GM12875 (cell line): ENCODE results near the gene SOCS1.
"Not testable (repeated sequence)": the region's sequence is repeated elsewhere in the genome, so short reads cannot be mapped to it uniquely, and the experiment has no call there.

ENCODE experiments used
- H3K4me3 ChIP-seq: one replicate; pipeline ENCODE4 v1.5.1; 2011; ENCODE audit warnings: low read depth, low read length, control low read depth
- TF ChIP-seq, protein P1 (sequence below): IDR thresholded peaks from 2 replicates; pipeline ENCODE4 v1.5.1; 2011; ENCODE audit warnings: low read depth, mild to moderate bottlenecking, control low read depth, inconsistent platforms, low read length, moderate library complexity, borderline replicate concordance; ENCODE audit not compliant: insufficient read depth

The SOCS1 gene, protein sequence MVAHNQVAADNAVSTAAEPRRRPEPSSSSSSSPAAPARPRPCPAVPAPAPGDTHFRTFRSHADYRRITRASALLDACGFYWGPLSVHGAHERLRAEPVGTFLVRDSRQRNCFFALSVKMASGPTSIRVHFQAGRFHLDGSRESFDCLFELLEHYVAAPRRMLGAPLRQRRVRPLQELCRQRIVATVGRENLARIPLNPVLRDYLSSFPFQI

DNA sequence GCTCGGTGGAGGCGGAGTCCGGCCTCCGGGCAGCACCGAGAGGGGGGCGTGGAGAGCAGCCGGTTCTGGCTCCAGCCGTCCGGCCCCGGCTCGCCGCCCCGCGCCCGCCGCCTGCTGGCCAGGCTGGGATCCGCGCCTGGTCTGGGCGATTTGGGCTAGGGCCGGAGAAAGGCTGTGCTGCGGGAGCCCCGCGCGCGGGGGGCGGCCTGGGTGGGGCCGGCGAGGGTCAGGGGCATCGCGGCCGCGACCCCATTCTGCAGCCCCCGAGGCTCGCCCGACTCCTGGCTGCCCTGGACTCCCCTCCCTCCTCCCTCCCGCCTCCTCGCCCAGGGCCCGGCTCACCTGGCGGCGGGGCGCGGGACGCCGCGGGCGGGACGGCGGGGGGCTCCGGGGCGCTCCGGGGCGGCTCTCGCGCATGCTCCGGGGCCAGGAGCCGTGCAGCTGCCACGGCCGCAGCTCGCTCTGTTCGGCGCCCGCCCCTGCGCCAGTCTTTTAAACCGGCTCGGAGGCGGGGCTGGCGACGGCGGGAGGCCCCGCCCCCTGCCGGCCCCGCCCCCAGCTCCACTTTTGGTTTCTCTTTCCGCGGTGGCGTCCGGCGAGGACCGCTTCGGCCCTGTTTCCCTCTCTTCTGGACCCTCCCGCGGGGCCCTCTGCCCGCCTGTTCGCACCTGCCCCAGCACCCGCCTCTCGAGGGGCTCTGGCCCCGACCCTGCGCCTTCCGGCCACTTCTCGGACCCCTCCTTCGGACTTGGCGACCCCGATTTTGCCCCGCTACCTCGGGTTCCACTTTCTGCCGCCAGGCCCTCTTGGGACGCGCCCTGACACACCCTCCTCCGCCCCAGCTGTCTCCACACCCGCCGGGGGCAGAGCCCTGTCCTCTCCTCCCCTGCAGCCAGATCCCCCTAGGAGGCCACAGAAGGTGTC is at the start of gene SOCS1:
TSS of gene SOCS1 (minus strand) at position 468 of the 924 bp plus-strand sequence. CDS start 726 bp downstream, outside the sequence.
- TF ChIP-seq, protein P1, sequence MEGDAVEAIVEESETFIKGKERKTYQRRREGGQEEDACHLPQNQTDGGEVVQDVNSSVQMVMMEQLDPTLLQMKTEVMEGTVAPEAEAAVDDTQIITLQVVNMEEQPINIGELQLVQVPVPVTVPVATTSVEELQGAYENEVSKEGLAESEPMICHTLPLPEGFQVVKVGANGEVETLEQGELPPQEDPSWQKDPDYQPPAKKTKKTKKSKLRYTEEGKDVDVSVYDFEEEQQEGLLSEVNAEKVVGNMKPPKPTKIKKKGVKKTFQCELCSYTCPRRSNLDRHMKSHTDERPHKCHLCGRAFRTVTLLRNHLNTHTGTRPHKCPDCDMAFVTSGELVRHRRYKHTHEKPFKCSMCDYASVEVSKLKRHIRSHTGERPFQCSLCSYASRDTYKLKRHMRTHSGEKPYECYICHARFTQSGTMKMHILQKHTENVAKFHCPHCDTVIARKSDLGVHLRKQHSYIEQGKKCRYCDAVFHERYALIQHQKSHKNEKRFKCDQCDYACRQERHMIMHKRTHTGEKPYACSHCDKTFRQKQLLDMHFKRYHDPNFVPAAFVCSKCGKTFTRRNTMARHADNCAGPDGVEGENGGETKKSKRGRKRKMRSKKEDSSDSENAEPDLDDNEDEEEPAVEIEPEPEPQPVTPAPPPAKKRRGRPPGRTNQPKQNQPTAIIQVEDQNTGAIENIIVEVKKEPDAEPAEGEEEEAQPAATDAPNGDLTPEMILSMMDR = peak; percentile 91
- H3K4me3 ChIP-seq = peak within 1 kb of the TSS; percentile 75

DNA sequence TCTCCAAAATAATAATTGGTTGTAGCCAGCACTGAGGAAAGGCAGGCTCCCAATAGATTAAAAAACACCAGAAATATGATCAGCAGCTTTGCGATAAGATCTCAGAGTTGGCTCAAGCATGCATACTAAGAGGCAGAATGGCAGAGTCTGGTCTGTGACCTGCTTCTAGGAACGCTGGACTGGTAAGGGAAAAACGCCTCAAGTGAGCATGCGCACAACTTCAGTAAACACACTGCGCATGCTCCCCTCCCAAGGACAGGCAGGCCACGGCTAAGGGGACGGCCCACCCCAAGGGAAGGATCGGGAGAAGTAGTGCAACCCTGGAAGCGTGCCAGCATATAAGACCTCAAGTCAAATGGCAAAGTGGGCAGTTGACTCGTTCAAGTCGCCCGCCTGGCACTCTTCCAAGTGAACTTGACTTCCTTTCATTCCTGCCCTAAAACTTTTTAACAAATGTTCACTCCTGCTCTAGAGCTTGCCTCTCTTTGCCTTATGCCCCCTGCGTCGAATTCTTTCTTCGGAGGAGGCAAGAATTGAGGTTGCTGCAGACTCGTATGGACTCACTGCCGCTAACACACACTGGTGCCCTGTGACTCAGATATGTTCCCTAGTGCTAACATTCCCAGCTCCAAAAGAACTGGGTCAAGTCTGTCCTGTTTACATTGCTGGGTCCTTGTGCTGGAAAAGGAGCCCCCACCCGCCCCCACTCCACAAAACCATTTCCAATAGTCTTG is 47.6 kb upstream of the SOCS1 start:
- no peak overlapping the region for H3K4me3 ChIP-seq
- TF ChIP-seq, protein P1 = no peak

DNA sequence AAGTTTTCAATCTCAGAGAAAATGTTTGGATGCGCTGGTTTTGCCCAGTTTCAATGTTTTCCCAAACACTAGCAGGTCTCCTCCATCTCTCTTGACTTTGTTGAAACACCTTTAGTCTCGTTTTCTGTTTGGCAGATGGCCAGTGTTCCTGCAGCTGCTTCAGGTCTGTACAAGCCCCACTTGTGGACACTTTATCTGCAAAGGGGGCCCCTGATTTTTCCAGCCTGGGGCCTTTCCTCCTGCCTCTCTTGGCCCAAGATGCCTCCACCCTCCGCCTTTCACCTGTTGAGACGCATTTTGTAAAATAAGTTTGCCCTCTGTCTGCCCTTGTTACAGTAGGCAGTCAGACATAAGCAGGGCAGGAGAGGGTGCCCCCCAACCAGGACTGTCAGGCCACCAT is 47.0 kb upstream of the SOCS1 start:
- TF ChIP-seq, protein P1 = no peak
- no peak overlapping the region for H3K4me3 ChIP-seq

DNA sequence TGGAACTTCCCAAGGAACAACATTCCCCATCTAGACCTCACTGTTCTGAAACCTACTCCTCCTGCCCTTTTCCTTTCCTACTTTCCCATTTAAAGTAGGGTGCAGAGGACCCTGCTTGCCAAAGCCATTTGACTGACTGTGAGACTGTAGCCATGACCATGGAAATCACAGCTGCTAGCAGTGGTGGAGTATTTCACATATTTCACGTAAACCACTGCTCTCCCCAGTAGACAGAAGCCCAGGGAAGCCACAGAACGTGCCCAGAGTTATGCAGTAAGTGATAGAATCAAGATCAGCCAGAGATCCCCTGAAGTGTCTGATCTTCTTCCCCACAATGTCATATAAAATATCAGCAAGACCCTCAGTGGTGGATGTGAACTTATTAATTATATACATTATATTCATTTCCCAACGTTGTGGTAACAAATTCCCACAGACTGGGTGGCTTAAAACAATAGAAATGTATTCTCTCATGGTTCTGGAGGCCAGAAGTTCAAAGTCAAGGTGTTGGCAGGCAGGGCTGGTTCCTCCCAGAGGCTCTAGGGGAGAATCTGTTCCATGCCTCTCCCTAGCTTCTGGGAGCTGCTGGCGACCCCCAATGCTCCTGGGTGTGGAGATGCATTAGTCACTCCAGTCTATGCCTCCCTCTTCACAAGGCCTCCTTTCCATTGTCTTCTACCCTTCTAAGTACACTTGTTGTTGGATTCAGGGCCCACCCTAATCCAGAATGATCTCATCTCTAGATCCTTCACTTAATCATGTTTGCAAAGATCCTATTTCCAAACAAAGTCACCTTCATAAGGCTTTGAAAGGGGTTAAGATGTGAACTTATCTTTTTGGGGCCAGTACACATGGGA is 45.9 kb upstream of the SOCS1 start:
- no peak overlapping the region for H3K4me3 ChIP-seq
- TF ChIP-seq, protein P1 = no peak

DNA sequence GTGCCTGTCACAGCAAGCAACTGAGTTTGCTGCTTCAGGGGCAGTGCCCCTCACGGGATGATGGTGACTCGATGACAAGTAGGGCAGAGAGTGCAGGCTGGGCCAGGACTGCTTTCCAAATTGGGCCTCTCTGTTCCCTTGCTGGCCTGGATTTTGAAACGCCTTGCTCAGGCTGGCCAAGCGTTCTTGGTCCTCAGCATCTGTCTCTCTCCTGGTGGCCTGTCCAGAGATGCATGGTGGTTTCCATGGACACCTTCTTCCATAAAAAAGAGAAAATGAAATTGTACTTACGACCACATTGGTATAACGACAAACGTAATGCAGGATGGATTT is 44.5 kb upstream of the SOCS1 start:
- TF ChIP-seq, protein P1 = no peak
- H3K4me3 ChIP-seq = no peak overlapping the region

DNA sequence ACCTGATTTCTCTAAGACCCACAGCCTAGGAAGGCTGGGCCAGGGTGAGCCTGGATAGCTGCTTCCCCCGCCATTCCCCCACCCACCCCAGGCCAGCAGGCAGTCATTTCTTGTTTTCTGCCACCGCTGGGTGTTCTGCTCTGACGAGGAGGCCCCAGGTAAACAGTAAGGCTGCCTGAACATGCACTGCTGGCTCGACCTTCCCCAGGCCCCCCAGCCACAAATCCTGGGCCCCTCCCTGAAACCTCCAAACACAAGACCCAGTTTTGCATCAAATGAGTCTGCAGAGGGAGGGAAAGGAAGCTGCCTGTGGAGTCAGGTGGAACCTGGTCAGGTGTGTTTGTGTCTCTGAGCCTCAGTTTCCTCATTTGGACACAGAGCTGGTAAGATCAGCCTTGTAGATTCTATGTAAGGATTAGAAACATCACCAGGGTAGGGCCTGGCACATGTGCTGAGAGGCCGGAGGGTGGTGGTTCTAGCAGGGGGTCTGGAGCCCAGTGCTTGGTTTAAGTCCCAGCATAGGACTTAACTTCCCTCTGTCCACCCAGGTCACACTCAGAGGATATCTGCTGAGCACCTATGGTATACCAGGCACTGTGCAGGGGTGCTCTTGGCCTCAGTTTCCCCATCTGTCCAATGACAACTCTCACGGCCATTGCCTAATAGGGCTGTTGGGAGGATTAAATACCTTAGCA is 44.0 kb upstream of the SOCS1 start:
- TF ChIP-seq, protein P1 = no peak

DNA sequence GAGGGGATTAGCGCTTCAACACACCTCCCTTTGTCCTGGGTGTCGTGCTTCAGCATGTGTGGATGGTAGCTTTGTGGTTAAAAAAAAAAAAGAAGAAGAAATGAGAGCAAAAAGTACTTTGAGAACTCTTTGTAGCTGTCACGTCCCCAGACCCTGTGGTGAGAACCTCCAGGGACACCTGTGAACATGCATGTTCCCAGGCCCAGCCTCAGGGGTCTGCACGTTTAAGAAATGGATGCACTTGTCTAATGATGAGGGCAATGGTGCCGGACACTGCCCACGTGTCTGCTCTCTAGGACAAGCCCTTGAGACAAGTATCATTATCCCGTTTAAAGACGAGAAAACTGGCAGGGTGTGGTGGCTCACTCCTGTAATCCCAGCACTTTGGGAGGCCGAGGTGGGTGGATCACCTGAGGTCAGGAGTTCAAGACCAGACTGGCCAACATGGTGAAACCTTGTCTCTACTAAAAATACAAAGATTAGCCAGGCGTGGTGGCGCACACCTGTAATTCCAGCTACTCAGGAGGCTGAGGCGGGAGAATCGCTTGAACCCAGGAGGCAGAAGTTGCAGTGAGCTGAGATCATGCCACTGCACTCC is 43.0 kb upstream of the SOCS1 start:
- not testable (repeated sequence) for H3K4me3 ChIP-seq

More for the DNA sequence above, 44.0 kb upstream of the SOCS1 start:
- no peak overlapping the region for H3K4me3 ChIP-seq
